Fibroblast of skin of scalp (primary cell): ENCODE data around the gene DUSP28.

ENCODE experiments used
- DNase-seq: peaks from one replicate; pipeline ENCODE4 v3.0.0-alpha.2; 2013

DUSP28 gene

GRCh38 chr2:240586919-240587800 lies 27.0 kb downstream of the DUSP28 start:
- no peak for DNase-seq

DNA sequence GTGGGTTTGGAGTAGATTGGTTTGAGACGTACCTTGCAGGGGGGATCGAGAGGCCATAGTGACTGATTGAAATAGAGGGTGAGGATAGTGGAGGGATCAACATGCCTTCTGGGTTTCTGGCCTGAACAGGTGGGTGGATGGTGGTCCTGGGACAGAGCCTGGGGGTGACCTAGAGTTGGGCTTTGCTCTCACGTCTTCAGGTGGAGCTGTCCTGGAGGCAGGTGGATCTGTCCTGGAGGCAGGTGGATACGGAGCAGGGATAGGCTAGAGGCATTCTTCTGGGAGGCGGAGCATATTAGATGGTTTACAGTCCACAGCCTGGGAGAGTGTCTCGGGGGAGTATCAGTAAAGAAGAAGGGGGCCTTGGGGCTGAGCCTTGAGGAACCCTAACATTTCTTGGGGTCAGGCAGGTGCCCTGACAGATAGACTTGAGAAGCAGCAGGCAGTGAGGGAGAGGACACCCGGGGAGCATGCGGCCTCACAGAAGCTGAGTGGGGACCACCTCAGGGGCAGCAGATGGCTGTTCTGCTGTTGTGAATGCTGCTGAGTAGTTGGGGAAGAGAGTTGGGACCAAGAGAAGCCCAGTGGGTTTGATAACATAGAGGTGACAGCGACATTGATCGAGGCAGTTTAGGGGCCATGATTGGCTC lies 28.0 kb downstream of the DUSP28 start:
- DNase-seq: no peak

DNA sequence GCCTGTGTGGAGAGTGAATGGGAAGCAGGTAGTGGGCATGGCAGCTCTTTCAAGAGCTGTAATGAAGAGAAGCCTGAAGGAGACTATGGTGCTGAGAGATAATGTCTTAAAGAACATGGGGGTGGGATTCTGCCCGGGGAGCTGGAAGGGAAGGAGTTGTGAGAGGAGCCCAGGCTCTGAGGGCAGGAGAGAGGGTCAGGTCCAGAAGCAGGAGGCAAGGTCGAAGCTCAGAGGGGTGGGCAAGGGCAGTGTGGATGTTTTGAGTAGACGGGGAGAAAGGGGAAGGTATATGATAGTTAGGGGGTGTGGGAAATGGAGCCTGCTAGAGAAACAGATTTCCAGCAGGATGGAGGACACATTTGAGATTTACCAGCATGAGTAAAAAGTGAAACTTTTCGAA lies 28.5 kb downstream of the DUSP28 start:
- no peak for DNase-seq

GRCh38 chr2:240589375-240589774 lies 29.2 kb downstream of the DUSP28 start:
- no peak for DNase-seq

GRCh38 chr2:240589850-240590525 lies 29.8 kb downstream of the DUSP28 start:
- no peak for DNase-seq

DNA sequence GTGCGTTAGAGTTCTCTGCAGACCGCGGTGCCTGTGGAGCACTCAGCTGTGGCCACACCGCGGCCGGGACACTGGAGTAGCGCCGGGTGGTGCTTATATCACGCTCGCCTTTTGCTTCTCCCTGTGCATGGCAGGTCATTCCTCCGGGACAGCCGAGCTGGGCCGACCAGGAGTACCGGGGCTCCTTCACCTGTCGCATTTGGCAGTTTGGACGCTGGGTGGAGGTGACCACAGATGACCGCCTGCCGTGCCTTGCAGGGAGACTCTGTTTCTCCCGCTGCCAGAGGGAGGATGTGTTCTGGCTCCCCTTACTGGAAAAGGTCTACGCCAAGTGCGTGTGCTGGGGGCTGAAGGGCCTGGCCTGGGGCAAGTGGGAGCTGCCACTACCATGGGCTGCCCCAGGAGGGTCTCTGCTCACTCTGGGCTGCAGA lies 30.5 kb downstream of the DUSP28 start:
- DNase-seq: no peak

DNA sequence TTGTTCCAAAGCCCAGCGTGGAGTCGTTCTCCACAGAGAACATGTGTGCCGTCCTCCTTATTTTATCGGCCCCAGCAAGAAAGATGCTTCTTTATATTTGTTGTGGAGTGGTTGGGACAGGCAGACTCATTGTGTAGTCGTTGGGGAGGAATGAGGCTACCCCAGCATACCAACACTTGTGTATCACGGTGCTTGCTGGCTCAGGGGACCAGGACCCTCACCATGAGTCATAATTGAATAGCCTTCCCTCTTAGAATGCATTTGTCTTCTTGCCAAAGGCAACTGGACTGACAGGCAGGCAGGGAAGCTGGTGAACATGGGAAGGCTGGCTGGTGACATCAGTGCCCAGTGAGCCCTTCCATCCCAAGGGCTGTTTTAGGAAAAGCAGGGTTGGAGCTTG lies 31.1 kb downstream of the DUSP28 start:
- DNase-seq: peak; percentile 55

GRCh38 chr2:240591784-240592183 lies 31.6 kb downstream of the DUSP28 start:
- DNase-seq: no peak

DNA sequence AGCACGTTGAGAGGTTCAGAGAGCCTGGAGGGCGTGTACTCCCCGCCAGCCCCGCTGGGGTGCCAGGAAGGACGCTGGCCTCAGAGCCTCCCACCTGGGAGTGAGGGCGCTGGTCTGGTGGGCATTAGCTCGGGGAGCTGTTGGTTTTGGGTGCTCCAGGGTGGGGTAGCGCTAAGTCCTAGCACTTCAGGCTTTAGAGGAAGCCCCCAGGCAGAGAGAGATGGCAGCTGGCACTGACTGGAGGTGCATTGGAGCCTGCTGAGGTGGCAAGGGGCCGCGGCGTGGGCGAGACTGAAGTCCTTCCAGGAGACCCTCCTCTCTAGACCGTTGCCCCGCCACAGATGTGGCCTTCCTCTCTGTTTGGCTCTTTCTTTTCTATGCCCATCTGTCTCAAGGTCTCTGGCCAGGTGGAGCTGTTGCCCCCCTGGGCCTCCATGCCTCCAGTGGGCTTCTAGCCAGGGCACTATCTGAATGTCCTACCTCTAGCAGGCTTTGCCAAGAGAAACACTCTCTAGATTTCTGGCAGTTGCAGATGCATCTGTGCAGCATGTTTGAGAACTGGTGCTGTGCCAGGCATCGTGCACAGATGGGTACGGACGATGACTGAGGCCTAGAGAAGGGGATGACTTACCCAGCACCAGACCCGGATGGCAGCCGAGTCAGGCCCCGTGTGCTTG lies 33.0 kb downstream of the DUSP28 start:
- no peak for DNase-seq

DNA sequence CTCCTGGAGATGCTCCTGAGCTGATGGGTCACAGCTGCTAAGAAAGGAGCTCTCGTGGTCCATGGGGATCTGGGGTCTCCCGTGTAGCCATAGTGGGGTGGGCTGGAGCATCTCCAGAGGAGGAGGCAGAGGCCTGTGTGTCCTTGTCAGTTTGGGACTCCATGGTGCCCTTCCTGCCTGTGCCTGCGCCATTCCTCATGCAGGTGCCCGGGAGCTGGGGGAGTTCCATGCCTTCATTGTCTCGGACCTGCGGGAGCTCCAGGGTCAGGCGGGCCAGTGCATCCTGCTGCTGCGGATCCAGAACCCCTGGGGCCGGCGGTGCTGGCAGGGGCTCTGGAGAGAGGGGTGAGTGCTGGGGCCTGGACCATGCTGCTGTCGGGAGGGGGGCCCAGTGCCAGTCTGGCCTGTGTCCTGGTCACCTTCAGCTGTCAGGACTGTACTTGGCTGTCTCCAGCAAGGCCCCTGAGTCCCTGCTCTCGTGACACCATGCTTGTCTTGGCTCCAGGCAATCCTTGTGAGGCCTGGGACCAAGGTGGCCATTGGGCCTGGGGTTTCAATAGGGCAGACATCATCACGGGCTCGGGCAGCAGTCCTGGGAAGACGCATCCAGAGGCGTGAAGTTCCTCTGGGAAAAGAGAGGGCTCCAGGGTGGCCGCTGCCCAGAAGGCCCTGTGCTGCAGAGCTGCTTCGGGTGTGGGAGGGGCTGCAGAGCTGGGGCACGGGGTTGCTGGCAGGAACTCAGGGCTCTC lies 33.7 kb downstream of the DUSP28 start:
- no peak for DNase-seq

DNA sequence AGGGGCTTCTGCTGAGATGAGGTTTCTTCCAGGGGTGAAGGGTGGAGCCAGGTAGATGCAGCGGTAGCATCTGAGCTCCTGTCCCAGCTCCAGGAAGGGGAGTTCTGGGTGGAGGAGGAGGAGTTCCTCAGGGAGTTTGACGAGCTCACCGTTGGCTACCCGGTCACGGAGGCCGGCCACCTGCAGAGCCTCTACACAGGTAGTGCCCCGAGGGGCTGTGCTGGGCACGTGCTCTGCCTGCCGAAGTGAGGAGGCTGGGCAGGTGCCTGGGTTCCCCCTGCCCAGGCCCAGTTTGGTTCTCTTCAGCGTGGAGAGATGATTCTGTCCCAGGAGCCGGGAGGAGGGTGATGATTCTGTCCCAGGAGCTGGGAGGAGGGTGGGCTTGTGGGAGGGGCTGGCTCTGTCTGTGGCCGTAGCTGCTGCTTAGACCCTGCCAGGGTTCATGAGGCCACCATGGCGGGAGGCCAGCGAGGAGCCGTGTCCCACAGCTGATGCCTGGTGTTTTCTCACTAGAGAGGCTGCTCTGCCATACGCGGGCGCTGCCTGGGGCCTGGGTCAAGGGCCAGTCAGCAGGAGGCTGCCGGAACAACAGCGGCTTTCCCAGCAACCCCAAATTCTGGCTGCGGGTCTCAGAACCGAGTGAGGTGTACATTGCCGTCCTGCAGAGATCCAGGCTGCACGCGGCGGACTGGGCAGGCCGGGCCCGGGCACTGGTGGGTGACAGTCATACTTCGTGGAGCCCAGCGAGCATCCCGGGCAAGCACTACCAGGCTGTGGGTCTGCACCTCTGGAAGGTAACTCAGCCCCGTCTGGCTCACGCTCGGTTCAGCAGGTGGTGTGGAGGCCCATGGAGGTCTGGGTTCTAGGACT lies 34.6 kb downstream of the DUSP28 start:
- no peak for DNase-seq

- peak; percentile 12 for DNase-seq
Measured at GRCh38 chr2:240595381-240596079, 35.4 kb downstream of the DUSP28 start.

DNA sequence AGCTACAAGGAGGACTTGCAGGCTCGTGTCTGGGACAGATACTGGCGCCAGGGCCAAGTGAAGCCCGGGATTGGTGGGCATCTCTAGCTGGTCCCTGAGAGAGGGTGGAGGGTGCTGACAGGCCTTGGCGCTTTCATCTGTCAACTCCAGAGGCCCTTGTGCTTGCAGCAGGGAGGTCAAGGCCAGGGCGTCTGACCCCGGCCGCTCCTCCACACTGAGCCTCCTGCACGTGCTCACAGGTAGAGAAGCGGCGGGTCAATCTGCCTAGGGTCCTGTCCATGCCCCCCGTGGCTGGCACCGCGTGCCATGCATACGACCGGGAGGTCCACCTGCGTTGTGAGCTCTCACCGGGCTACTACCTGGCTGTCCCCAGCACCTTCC lies 35.9 kb downstream of the DUSP28 start:
- DNase-seq: no peak

- DNase-seq: no peak
Measured at GRCh38 chr2:240596491-240596931, 36.4 kb downstream of the DUSP28 start.

DNA sequence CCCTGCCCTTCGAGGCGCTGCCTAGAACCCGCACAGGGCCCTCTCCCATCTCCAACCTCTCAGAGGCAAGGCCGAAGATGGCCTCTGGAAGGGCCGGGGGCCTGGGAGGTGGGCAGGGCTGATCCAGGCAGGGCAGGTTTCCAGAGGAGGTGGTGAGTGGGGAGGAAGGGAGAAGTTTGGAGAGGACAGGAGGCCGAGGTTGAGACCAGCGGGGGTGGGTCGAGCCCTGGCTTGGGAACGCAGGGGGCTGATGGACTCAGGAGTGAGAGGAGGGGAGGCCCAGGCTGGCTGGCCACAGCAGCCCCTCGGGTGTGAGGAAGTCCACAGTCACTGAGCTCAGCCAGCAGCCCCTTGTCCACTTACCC lies 36.9 kb downstream of the DUSP28 start:
- DNase-seq: no peak

DNA sequence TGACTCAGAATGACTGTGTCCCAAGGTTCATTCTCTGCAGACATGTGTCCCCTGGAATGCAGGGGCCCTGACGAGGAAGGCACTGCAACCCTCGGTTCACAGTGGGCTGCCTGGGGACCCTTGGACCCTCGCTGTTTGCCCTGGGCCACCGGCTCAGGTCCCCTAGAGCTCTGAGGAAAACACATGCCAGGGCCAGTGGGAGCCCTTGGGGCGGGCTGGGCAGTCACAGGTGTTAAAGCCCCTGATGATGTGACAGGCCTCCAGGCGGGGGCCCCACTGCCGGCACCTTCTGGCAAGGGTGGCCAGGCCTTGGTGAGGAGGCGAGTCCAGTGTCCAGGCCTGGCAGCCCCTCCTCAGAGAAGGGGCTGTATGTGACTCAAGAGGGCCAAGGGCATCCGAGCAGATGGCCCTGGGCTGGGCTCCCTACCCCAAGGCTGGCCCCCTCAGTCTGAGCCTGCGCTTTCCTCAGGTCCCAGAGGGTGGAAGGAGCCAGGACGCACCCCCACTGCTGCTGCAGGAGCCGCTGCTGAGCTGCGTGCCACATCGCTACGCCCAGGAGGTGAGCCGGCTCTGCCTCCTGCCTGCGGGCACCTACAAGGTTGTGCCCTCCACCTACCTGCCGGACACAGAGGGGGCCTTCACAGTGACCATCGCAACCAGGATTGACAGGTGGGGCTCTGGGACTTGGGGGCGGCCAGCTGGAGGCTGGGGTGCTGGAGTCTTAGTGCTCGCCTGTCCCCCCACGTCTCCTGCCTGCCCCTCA lies 37.4 kb downstream of the DUSP28 start:
- DNase-seq: no peak

DNA sequence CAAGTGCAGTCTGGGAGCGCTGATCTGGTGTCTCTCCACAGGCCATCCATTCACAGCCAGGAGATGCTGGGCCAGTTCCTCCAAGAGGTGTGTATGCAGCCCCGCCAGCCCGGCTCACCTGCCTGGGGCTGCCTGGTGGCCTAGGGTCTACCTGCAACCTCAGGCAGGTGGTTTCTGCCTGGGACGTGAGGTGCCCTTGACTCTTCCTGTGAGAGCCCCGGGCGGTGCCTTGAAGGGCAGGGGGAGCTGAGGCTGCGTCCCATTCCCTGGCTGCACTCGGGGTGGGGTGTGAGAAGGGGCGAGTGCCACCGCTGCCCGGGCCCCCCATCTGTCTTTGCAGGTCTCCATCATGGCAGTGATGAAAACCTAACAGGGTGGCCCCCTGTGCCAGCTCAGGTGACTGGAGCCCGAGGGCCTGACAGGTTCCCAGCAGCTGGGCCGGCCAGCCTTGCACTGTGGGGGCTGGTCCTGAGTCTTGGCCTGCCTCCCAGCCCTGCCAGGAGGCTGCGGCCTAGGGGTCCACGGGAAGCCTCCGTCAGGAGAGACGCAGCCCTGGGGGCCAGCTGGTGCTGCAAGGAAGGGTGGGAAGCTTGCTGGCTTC lies 38.3 kb downstream of the DUSP28 start:
- no peak for DNase-seq

DNA sequence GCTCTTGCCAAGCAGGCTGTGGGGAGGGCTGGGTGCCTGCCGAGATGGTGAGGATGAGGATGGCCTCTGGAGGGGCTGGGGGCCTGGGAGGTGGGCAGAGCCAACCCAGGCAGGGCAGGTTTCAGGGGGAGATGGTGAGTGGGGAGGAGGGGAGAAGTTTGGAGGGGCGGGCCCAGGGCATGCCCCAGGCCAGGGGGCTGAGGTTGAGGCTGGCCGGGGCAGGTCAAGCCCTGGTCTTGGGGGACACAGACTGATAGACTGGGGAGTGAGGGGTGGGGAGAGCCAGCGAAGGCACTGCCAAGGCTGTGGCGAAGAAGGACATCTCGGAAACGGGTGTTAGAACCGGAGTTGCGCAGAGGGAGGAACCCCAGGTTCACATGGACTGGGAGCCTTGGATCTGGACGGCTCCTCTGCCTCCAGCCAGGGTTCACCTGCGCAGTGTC lies 39.0 kb downstream of the DUSP28 start:
- no peak for DNase-seq

DNA sequence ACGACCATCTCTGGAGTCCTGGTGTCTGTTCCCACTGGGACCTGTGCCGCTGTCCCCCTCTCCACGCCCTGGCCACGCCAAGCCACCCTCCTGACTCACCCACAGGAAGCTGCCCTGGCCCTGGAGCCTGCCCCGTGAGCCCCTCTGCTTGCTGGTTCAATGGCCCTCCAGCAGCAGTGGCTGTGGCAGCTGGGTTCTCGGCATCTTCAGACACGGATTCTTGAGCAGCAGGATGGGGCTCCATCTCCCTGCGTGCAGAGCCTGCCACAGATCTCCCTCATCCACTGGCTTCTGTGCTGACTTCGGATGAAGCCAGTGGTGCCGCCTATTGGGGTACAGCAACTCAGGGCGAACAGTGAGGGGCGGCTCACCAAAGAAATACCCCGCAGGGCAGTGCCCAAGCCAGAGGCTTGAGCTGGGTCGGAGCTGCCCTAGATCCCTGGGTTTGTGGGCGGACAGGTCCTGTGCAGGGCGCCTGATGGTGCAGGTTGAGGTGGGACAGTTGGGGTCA lies 40.3 kb downstream of the DUSP28 start:
- no peak for DNase-seq
